GM21381 (cell line): ENCODE measurements around the gene PKDCC.

Source experiments
- ATAC-seq: cut with Tn5 transposase; IDR thresholded peaks from one replicate; pipeline ENCODE4 v1.9.1; 2021; ENCODE audit warnings: mild to moderate bottlenecking, moderate library complexity; ENCODE audit not compliant: unreplicated experiment

Gene PKDCC

DNA sequence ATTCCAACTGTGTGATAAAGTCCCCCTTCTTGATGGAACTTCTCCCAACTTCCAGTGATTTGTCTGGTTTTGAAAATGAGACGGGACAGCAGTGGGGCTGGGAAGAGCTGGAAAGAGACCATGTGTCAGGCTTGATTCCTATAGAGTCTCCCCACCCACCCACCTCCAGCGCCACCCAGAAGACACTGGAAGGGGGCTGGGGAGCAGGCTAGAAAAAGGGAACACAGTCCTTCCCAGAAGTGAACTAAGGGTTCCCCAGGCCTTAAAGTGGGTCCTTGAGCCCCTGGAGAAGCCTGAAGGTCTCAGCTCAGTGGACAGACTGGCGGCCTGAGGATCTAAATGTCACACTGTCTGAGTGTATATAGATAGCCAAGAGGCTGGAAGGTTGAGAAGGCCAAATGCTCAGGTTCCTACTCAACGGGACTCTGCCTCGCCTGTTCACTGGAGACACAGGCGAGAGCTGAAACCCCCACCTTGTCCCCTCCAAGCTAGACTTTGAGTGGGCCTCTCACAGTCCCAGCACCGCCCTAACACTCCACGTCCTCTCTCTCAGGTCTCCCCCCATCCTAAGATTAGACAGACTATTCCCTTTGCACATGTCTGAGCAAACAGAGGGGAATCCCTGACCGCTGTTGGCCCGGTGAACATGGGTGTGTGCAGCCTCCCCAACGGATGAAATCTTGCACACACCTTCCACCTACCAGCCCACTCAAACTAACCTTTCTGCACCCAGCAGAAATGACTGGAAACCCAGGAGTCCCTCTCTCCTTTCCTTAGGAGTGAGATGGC lies 1.6 kb downstream of the PKDCC start:
- ATAC-seq: no peak

DNA sequence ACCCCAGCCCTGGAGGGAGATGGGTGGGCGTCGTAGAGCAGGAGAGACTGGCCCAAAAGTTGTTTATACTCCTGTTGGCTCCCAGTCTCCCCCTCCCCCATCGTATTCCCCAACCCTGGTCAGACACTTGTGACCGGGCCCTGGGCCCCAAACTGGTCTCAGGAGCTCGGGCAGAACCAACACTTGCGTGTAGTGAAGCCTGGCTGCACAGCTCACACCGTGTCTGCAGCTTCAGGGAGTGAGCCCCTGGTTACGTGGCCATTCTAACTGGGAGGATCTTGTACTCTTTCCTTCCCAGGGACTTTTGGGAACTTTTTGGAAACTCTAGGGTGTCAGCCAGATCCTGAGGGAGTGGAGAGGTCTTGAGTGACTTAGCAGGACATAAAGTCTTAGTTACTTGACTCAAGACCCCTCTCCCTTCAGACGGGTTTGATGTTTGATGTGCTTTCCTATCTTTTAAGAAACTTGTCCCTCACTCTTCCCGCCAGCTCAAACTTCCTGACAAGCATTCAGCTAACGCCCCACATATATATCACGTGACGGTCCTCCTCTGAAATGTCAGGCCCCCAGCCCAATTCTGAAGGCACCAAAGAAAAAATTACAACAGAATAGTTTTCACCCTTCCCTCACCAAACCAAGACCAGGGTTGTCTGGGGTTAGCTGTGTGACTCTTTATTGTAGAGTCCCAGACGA lies 2.3 kb downstream of the PKDCC start:
- ATAC-seq: no peak

DNA sequence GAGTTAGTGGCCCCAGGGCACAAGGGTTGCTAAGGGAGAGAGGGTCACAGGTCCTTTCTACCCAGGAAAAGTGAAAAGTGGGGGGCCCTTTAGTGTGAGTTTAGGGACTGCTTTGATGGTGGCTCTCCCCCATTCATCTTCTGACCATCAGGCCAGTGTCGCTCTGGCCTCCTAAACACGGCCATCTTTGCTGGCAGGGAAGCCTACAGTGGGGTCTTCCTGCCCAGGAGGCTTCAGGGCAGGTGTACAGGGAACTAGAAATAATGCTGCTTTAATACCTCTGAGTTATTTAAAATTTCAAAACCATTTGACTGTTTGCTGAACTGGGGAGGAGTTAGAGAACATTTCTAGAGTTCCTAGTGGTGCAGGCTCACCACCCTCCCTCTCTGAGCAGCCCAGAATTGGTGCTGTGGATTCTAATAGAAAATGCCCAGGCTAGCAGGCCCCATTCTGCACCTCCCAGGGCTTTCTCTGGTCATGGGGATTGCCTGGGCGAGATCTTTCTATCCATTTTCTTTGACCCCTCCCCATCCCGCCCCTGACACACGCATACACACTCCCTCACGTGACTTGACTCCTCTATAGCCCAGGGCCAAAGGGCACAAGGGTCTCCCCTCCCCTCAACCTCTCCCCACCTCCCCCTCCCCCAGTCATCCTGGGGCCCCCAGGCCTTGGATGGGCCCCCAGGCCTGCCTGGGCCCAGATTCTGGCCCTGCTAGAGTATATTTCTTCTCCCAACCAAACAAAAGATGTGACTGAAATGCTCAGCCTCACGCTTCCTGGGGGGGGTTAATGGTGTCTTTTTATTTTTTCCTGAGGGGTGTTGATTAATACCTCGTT lies 3.1 kb downstream of the PKDCC start:
- ATAC-seq: no peak

DNA sequence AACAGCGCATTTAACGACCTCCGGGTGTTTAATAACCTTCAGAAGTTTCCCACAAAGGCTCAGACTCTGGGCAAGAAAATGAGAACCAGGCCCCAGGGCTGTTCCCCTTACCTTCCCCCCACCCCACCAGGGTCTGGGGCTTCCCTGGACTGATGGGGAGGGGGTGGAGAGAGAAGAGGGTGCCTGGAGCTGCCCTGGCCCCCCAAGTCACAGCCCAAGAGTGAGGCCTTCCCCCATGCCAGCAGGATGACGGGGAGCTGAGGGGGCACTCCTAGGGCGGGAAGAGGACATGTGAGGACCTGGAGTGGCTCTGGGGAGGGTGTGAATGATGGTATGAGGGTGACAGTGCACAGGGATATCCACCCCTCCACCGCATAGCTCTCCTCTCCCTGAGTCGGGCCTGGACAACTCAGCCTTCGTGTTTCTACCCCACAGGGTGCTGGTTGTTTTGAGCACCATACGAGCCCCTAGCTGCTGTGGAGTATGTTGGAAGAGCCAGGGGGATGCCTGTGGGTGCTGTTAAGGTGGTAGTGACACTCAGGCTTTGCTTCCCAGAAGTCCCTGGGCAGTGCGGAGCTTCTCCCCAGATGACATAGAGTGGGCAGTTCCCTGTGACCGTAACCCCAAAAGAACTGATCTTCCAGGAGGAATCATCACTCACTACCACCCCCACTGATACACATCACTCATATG lies 3.9 kb downstream of the PKDCC start:
- ATAC-seq: no peak

DNA sequence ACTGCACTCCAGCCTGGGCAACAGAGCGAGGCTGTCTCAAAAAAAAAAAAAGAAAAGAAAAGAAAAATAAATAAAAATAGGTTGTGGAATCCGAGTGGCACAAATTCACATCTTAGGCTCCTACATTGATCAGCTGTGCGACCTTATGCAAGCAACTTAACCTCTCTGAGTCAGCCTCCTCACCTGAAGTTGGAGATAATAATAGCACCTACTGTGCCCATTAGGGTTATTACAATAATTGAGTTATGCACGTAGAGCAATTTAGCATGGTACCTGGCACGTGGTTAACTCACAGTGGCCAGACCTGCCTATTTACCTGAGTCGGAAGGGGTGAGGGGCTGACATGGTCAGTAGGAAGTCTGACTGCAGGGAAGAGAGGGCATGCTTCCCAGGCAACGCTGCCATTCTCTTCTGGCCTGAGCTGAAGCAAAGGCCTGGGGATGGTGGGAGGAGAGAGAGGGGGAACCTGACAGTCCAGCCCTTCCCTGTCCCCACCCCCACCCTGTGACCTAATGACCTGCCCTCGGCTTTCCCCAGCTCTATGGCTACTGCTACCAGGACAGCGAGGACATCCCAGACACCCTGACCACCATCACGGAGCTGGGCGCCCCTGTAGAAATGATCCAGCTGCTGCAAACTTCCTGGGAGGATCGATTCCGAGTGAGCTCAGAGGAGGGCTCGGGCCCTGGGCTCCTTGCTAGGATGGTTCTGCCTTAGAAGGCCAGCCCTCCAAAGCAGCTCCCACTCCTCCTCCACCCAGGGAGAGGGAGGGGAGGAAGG lies 5.1 kb downstream of the PKDCC start:
- no peak for ATAC-seq

DNA sequence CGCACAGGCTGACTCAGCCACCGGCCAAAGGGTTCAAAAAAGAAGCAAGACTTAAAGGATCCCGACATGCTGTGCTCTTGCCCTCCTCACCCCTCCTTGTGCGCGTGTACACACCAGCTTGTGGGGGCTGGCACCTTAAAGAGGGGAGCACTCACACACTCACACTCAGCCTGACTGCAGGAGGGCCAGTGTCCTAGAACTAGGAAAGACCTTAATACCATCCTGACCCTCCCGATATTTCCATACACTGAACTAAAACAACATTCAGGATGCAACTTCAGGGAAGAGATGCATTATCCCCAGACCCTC lies 5.6 kb downstream of the PKDCC start:
- ATAC-seq: no peak

DNA sequence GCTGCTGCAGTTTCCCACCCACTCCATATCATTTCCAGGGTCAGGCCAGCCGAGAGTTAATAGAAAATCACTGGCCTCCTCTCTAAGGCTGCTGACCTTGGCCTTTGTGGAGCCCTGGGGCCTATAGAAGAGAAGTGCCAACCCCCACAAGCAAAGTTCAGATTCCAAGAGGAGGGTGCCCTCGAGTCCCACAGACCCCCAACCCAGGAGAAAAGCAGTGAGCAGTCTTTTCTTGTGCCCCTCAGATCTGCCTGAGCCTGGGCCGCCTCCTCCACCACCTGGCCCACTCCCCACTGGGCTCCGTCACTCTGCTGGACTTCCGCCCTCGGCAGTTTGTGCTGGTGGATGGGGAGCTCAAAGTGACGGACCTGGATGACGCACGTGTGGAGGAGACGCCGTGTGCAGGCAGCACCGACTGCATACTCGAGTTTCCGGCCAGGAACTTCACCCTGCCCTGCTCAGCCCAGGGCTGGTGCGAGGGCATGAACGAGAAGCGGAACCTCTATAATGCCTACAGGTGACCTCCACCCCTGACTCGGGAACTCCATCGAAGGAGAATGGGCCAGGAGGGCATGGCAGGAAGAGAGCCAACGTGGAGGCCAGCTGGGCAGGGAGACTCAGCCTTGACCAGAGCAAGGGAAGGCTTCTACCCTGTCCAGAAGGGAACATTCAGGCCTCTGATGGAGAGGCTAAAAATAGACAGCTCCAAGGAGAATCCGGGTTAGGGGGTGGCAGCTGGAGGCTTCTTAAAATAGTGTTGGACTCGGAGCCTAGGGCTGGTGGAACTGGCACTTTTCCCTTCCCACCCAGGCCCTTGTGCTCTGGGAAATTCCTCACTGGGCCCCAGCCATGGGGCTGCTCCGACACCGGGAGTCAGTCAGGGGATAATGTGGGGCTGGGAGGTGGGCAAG lies 6.2 kb downstream of the PKDCC start:
- no peak for ATAC-seq

DNA sequence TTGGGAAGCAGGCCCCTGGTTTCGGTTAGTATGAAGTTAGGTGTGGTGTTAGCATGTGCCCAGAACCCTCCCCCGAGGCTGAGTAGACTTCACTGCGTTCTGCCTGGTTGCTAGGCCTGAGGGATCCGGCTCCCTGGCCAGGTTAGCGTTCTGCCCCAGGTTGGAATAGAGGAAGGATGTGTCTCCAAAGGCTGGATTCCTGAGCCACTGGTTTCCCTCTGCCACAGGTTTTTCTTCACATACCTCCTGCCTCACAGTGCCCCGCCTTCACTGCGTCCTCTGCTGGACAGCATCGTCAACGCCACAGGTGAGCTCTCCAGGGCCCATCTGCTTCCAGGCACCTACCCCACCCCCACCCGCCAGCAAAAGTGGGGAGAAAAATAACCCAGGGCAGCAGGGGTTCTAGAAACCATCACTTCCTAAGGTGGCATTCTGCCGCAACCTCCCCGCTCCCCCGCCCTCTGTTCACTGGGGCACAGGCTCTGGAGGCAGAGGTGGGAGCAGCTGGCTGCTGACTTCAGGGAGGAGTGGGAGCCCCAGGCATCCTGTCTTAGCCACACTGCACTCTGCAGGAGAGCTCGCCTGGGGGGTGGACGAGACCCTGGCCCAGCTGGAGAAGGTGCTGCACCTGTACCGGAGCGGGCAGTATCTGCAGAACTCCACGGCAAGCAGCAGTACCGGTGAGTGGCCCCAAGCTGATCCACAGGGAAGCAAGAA lies 7.1 kb downstream of the PKDCC start:
- no peak for ATAC-seq

DNA sequence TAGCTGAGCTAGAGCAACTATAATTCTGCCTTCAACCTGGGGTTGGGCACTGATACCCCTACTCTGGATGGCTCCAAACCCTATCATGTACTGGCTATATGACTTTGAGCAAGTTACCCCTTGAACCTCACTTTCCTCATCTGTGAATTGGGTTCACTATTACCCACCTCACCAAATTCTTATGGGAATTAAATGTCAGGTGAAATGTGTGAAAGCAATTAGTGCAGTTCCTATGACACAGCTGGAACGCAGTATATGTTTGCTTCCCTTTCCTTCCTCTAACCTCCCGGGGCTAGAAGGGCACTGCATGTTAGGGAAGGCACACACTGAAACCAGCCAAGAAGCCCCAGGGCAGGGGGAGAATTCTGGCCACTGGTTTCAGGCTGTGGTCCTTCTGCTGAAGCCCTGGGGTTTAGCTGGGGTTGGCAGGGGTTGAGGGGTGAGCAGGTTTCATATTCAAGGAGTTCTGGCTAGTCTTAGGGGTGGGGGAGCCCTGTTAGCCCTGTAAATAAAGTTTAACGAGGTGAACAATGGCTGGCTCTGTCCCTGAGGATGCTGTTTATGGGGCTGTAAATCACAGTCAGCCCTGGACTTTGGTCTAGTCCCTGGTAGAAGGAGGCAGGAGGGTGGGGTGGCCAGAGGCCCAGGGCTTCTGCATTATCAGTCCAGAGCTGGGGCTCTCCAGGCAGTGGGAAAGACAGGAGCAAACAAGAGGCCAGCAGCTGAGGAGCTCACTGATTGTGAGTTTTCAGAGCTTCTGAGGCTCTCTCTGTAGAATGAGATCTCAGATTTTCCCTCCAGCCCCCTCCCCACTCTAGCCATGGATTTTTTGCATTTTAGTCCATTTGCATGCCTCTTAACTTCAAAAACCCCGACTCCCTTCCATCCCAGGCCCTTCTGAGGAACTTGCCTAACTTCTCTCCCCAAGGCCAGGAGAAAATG lies 8.0 kb downstream of the PKDCC start:
- no peak for ATAC-seq

DNA sequence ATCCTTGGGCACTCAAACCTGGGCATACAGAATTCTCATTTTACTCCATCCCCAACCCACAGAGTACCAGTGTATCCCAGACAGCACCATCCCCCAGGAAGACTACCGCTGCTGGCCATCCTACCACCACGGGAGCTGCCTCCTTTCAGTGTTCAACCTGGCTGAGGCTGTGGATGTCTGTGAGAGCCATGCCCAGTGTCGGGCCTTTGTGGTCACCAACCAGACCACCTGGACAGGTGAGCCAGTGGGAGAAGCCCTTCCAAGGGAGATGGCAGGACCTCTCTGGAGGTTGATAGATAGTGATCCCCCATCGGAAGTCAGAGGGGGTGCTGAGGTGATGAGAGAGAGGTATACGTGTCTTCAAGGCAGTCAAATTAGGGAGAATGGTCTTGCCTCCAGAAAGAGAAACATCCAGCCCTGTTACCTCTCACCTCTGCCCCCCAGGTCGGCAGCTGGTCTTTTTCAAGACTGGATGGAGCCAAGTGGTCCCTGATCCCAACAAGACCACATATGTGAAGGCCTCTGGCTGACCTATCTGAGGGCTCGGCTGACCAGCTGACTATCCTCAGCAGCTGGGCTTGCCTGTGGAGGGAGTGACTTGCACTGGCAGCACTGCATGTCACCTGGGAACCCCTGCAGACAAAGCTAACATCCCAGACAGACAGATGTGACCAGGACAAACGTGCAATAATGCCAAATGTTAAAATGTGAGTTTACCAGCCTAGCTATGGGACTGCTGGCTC lies 9.5 kb downstream of the PKDCC start:
- no peak for ATAC-seq

DNA sequence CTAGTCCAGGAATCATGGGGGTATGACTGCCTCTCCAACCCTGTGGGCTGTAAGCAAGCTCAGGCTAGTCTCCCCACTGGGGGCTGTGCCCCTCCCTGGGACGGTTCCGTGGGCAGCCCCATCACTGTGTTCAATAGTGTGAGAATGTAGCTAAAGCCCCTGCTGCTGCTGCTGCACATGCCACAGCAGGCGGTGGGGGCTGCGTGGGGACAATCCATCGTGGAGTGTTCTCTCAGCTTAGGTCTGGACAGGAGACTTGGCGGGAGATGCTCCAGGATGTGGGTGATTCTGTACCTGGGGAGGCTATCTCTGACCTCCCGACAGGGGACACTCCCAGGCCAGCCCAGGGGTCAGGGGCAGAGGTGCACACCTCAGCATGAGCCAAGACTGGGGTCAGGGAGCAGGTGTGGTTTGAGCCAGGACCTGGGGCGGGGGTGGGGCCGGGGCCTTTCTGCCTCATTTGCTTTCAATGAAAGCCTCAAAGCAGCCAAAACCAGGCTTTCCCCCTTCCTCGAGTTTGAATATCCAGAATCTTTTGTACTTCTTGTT lies 10.2 kb downstream of the PKDCC start:
- no peak for ATAC-seq

DNA sequence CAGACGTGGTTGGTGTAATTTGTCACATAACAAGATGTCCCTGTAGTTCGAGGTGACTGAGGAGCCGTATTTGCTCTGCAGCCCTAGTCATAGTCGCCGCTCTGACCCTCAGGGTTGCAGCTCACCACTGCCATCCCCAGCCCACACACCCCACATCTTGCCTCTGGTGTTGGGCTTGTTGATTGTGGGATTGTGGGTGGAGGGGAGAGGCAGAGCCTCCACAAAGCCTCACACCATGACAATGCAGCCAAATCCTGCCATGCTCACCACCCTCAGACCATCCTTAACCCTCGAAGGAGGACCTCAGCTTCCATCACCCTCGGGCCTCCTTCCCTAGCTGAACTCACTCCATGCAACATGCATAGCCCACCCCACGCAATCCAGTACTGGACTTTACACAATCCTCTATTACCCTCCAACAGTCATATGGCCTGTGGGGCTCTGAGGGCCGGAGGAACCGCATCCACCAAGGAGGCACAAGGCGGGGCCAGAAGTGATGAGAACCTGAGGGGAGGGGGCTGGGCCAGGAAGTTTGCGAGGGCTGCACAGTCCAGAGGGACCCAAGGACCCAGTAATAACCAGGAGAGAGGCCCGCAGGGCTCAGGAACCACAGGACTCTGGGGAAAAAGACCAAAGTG lies 11.6 kb downstream of the PKDCC start:
- no peak for ATAC-seq

DNA sequence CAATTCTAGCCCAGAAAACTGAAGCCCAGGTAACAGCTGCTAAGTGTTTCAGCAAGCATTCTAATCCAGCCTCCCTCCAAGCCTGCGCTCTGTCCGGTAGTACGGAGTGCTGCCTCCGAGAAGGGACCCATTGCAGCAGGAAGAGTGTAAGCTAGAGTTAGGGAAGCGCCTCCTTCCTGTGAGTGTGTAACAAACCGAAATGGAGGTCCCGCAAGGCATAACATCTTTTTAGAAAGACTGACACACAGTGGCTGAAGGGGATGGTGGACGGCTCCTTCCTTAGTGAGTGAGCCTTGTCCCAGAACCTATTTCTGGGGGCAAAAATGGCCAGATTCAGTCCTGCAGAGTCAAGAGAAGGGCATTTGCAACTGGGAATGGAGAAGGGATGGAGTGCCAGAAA lies 12.2 kb downstream of the PKDCC start:
- no peak for ATAC-seq

DNA sequence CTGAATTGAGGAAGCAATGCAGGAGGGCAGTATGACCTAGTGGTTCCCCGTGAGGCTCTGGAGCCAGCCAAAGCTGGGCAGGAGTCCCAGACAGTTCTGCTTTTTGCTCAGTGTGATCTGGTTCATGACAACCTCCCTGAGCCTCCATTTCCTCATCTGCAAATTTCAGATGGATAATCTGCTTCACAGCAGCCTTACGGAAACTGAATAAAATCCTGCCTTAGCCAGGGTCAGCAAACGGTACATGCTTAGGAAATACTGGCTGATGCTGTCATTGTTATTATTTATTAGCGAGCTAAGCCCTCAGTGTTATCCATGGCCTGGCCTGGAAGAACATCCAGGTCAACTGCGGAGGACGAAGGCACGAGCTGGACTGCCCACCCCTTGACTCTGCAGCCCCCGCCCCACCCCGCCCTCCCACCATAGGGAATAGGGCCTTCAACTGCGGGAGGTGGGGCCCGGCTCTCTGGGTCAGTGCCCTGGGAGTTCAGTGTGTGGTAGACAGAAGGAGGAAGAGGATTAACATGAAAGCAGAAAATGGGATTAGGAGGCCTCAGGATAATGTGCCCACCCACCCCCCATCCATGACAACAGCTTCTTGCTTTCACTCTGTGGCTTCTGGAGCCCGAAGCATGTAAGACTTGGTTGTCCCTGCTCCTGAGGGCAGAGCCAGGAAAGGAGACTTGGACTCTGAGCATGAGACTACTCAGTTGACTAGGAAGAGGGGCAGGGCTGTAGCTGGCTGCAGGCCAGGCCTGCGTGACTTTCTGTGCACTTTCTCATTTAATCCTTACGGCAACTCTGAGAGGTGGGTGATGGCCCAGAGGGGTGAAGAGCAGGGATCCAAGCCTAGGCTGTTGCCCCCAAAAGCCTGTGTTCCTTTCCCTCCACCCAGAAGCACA lies 13.1 kb downstream of the PKDCC start:
- ATAC-seq: no peak

DNA sequence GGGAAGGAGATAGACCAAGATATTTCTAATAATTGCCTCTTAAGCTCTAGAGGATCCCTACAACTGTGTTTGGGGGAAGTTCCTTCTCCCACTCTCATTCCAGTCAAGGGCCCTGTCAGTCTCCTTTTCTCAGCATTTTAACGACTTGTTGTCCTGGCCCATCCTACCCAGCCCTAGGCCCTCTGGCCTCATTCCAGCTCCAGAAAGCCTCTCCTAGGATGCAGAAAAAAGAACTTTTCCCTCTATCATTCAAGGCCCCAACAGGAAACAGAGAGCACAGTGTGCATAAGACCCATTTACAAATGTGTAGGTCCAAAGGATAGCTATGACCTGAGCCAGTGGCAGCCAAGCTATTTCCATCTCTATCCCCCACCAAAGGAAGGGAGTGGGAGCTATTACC lies 14.0 kb downstream of the PKDCC start:
- ATAC-seq: no peak
